ENCODE data around the gene PER1.

- TF ChIP-seq CTCF (IDR thresholded peaks at IDR 0.05 in 2 of 3, conservative IDR thresholded peaks at IDR 0.05 in 1 of 3; ENCODE audit: borderline replicate concordance in 1 of 3, insufficient read depth in 1 of 3, low read depth in 2 of 3, low read length in 2 of 3), result no peak
- TF ChIP-seq RAD21 (IDR thresholded peaks at IDR 0.05; ENCODE audit: low read depth), result no peak
These were observed 46.2 kb downstream of the PER1 start for GRCh38 chr17:8105957-8106398.
